Peyer's patch (tissue), 4 donors: ENCODE results near the gene NFIB. TPM values are rescaled to one million over a fixed set of nuclear protein-coding genes. Genes with fewer than 3 reads are reported as not detected.

Experiments
- DNase-seq, 3 donors: peaks; one replicate each; pipeline ENCODE4 v3.0.0-alpha.2; 2017 to 2019
- H3K27ac ChIP-seq, 4 donors: fragments of 200-600 bp; sonication (generic); one replicate each; pipeline ENCODE4 v1.5.1; 2016 to 2019
- H3K27me3 ChIP-seq, 2 donors: fragments of 200-600 bp; sonication (generic); one replicate each; pipeline ENCODE4 v1.5.1; 2019
- H3K36me3 ChIP-seq, 3 donors: fragments of 200-600 bp; sonication (generic); one replicate each; pipeline ENCODE4 v1.5.1; 2016 to 2019
- H3K4me1 ChIP-seq, 4 donors: fragments of 200-600 bp; sonication (generic); one replicate each; pipeline ENCODE4 v1.5.1; 2016 to 2019
- H3K4me3 ChIP-seq, 4 donors: fragments of 200-600 bp; sonication (generic); 1 replicate in 3 of 4; 2 replicates in 1 of 4; pipeline ENCODE4 v1.5.1; 2016 to 2019; ENCODE audit warnings: mild to moderate bottlenecking in 1 of 4
- H3K9me3 ChIP-seq, 4 donors: fragments of 200-600 bp; sonication (generic); one replicate each; pipeline ENCODE4 v1.5.1; 2016 to 2019; ENCODE audit warnings: mild to moderate bottlenecking in 1 of 4
- POLR2A ChIP-seq, 2 donors: fragments of 450-650 bp; IDR thresholded peaks; one replicate each; pipeline ENCODE4 v1.5.1; 2017; ENCODE audit warnings: antibody characterized with exemption in 2 of 2, mild to moderate bottlenecking in 2 of 2, moderate library complexity in 2 of 2
- total RNA-seq, 4 donors: library from RNA; depleted of rRNA; stranded (reverse); fragments of >200 nt; gene quantifications; one replicate each; pipeline ENCODE4 v1.1.0, GENCODE V29; 2016
- TF ChIP-seq, protein P1 (sequence below), 6 experiments: fragments of 450-650 bp in 4 of 6; fragments of 200-600 bp in 2 of 6; sonication (generic) in 1 of 6; IDR thresholded peaks; one replicate each; pipeline ENCODE4 v1.5.1; 2017 to 2019; ENCODE audit warnings: antibody characterized with exemption in 6 of 6, mild to moderate bottlenecking in 3 of 6, moderate library complexity in 1 of 6

Gene NFIB
- total RNA-seq, 4 donors from 2014 or later = 89.7 to 229 (median 159) TPM

DNA sequence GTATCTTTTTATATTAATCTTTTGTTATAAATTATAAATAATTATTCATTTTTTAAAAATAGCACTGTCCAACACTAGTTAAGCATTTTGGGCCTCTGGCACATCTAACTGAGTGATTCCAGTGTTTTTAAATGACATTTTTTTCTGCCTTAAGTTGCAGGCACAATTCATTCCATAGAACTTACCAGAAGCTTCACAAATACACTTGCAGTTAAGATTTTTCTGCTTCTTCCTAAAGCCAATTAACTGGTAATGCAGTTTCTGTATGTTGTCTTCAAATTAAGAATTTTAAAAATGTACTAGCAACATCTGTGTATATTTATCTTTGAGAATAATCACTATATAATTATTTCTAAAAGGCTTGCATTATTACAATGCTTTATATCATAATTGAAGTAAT, 11.2 kb upstream of the NFIB start:
- TF ChIP-seq, protein P1, sequence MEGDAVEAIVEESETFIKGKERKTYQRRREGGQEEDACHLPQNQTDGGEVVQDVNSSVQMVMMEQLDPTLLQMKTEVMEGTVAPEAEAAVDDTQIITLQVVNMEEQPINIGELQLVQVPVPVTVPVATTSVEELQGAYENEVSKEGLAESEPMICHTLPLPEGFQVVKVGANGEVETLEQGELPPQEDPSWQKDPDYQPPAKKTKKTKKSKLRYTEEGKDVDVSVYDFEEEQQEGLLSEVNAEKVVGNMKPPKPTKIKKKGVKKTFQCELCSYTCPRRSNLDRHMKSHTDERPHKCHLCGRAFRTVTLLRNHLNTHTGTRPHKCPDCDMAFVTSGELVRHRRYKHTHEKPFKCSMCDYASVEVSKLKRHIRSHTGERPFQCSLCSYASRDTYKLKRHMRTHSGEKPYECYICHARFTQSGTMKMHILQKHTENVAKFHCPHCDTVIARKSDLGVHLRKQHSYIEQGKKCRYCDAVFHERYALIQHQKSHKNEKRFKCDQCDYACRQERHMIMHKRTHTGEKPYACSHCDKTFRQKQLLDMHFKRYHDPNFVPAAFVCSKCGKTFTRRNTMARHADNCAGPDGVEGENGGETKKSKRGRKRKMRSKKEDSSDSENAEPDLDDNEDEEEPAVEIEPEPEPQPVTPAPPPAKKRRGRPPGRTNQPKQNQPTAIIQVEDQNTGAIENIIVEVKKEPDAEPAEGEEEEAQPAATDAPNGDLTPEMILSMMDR (IDR thresholded peaks at IDR 0.05) = no peak
- TF ChIP-seq POLR2A (IDR thresholded peaks at IDR 0.05) = no peak
- H3K36me3 ChIP-seq = no peaks in the 10 kb centered on the region
- H3K27me3 ChIP-seq = no peaks in the 10 kb centered on the region
- peaks cover 0 to 6% (median 0%) of the 10 kb centered on the region in 4 donors for H3K4me1 ChIP-seq
- no peaks in the 10 kb centered on the region for H3K9me3 ChIP-seq
- no peak overlapping the region for H3K27ac ChIP-seq
- DNase-seq = no peak
- H3K4me3 ChIP-seq = no peak overlapping the region

- DNase-seq = no peak
- no peaks in the 10 kb centered on the region for H3K27me3 ChIP-seq
- H3K4me1 ChIP-seq = peaks cover 0 to 14% (median 0%) of the 10 kb centered on the region in 4 donors
- no peak overlapping the region for H3K4me3 ChIP-seq
- no peaks in the 10 kb centered on the region for H3K36me3 ChIP-seq
- TF ChIP-seq POLR2A (IDR thresholded peaks at IDR 0.05) = no peak
- TF ChIP-seq, protein P1 (IDR thresholded peaks at IDR 0.05) = no peak
- no peak overlapping the region for H3K27ac ChIP-seq
- no peaks in the 10 kb centered on the region for H3K9me3 ChIP-seq
These were observed 10.2 kb upstream of the NFIB start for GRCh38 chr9:14323985-14324650.

- no peak for TF ChIP-seq POLR2A (IDR thresholded peaks at IDR 0.05)
- TF ChIP-seq, protein P1 (IDR thresholded peaks at IDR 0.05) = no peak
- H3K9me3 ChIP-seq = no peaks in the 10 kb centered on the region
- H3K4me3 ChIP-seq = peak overlapping the region; percentile 49 to 79 (median 67)
- H3K27ac ChIP-seq = peak overlapping the region; percentile 71 to 95 (median 84)
- H3K27me3 ChIP-seq = no peaks in the 10 kb centered on the region
- DNase-seq = no peak
- no peaks in the 10 kb centered on the region for H3K36me3 ChIP-seq
- peaks cover 0 to 14% (median 0%) of the 10 kb centered on the region in 4 donors for H3K4me1 ChIP-seq
These were observed 9.4 kb upstream of the NFIB start for GRCh38 chr9:14323083-14323971.

DNA sequence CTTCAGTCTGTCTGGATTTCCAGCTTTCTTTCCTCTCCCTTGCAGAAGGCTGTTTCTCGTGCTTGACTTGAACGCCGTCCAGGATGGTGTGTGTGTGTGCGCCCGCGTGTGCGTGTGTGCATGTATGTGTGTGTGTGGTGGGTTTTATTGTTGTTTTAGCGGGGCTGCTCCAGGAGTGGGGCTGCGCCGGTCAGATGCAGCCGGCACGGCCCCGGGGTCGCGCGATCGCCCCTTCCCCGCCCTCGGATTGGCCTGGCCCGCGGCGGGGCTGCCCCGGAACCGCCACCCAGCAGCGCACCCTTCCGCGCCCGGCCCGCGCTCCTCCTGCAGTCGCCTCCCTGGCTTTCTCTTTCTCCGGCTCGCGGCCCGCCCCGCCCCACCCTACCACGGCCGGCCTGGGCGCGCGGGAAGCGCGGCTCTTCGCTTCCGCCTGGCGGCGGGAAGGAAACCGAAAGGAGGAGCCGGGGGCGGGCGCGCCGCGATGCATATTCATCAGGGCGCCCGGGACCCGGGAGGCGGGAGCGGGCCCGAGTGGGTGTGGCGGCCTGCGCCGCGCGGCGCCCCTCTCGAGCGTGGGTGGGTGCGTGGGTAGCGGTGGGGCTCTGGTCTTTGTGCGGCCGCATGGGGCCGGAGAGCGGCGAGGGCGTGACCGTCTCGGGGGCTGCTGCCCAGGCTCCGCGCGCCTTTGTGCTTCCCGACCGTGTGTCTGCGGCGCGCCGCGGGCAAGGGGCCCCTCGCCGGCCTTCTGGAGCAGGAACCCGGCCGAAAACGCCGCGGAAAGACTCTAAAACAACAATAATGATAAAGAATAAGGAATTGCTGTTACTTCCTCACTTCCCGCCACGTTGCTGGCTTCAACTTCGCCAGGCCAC, 8.5 kb upstream of the NFIB start:
- H3K27me3 ChIP-seq = no peaks in the 10 kb centered on the region
- H3K27ac ChIP-seq = peak overlapping the region; percentile 71 to 95 (median 84)
- peak; percentile 54 to 95 (median 93) for DNase-seq
- no peaks in the 10 kb centered on the region for H3K36me3 ChIP-seq
- TF ChIP-seq, protein P1 (IDR thresholded peaks at IDR 0.05) = peak in 4 of 6 experiments; percentile 39 to 74 (median 68)
- TF ChIP-seq POLR2A (IDR thresholded peaks at IDR 0.05) = peak in 1 of 2 donors; percentile 73
- H3K4me3 ChIP-seq = peak overlapping the region; percentile 49 to 79 (median 67)
- H3K9me3 ChIP-seq = no peaks in the 10 kb centered on the region
- H3K4me1 ChIP-seq = peaks cover 0 to 14% (median 0%) of the 10 kb centered on the region in 4 donors

- H3K27me3 ChIP-seq = no peaks in the 10 kb centered on the region
- TF ChIP-seq, protein P1 (IDR thresholded peaks at IDR 0.05) = no peak
- TF ChIP-seq POLR2A (IDR thresholded peaks at IDR 0.05) = no peak
- DNase-seq = no peak
- H3K36me3 ChIP-seq = no peaks in the 10 kb centered on the region
- H3K27ac ChIP-seq = peak overlapping the region; percentile 5 to 95 (median 82)
- peak overlapping the region; percentile 49 to 79 (median 67) for H3K4me3 ChIP-seq
- peaks cover 0 to 14% (median 0%) of the 10 kb centered on the region in 4 donors for H3K4me1 ChIP-seq
- no peaks in the 10 kb centered on the region for H3K9me3 ChIP-seq
These were observed 7.7 kb upstream of the NFIB start for GRCh38 chr9:14321517-14322130.
